Eye (tissue), 1 donor: ENCODE results near the gene FHOD3.

Source experiments
- DNase-seq: peaks from one replicate; pipeline ENCODE4 v3.0.0-alpha.2; 2015

The FHOD3 gene

DNA sequence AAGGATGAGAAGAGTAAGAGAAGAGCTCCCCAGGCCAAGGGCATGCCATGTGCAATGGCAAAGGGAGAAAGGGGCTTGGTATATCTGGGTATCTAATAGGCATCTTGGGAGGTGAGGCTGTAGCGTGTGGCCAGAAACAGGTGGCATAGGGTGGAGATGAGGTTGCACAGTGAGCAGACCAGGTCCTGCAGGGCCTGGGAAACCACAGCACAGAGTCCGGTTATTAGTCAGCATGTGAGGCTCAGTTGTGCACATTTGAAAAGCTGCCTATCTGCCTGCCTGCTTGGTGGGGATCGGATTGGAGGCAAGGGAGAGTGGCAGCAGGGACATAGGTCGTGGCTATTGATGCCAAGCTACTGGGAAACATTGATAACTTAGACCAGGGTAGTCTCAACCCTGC lies 340.7 kb downstream of the FHOD3 start:
- no peak for DNase-seq

DNA sequence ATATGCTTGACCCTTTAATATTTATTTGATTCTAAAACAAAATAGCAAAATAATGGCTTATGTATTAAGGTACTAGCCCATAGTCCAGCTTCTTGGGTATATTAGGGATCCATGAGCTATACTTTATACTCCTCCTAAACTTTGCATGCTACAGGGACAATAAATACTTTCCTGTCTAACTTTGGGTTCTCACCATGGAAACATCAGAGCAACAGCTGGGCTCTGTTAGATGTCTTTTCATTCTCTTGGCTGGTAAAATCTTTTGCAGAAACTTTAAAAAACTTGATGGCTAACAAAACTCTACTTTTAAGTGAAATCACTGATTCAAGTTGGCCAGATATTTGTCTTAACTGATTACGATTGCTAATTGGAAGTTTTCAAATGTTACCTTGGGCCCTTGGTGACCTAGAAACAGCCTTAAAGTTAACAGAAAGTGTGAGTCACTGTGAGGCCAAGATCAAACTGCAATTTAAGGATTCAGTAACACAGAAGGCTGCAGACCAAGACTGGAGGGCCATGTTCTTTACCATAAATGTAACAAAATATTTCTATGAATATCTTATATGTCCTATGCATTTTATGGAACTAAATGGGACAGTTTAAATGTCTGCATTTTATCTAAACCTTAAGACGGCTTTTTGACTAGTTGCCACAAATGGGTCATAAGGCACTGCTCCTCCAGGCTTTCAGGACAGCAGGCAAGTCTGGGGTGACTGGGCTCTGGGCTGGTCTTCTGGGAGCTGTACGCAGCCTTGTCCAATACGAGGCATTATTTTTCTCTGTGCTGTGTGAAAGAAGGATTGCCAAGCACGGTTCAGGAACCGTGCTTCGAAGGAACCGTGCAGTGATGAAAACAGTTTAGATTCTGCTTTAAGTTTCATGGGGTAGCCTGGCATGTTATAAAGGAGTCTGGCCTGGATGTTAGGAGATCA lies 342.8 kb downstream of the FHOD3 start:
- DNase-seq = no peak

DNA sequence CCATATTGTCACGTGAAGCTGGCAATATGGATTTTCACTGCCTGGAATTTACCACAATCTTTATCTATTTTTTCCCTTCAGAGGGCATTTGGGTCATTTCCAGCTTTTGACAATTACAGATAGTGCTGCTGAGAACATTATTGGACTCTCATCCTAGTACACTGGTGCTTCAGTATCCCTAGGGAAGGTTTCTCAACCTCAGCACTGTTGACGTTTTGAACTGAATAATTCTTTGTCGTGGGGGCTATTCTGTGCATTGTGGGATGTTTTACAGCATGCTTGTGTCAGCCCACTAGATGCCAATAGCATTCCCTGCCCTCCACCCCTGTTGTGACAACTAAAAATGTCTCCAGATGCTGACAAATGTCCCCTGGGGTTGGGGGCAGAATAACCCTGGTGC lies 345.5 kb downstream of the FHOD3 start:
- peak; percentile 28 for DNase-seq

DNA sequence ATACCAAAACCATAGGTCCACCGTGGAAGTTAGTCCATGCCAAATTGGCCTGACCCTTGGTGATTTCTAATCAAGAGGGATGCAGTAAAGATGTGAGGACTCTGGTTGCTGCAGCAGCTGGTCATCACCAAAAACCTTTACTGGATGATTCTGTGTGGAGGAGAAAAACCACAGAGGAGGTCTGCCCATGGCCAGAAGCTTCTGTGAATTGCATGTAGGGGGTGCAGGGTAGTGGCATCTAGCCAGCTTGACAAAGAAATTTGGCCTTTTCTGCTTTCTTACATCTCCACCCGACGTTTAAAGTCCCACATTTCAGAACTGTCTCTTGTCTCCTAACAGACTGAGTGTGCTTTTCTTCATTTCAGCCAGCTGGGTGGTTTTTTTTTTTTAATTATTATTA lies 351.3 kb downstream of the FHOD3 start:
- DNase-seq = no peak

DNA sequence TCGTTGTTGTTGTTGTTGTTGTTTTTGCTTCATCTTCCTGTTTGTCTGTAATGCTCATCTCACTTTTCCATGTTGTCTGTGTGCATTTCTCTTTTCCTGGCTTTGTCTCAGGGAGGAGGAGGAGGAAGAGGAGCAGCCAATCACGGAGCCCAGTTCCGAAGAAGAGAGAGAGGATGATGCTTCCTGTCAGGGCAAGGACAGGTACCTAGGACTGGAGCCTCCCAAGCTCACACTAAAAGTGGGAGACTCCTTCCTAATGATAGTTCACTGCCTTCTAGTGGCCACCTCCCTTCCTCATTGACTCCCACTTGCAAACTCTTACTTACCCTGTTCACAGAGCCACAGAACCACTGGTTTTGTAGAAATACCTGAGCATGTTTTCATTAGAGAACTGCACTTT lies 351.7 kb downstream of the FHOD3 start:
- DNase-seq = no peak

DNA sequence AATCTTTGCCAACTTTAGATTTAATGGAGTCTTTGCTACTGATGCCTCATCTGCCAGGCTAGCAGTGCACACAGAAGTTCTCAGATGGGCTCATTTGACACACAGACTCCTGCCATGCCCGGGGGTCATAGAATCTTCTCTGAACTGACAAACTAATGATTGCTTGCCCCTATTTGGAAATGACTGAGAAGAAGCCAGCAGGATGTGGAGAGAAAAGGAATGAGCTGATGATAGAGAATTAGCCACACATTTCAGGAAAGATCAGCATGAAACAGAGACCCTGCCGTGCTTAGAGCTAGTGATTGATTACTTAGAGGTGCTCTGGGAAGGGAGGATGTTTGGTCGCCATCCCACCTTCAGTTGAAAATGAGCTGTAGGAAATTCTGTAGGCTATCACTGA lies 352.8 kb downstream of the FHOD3 start:
- DNase-seq = no peak

DNA sequence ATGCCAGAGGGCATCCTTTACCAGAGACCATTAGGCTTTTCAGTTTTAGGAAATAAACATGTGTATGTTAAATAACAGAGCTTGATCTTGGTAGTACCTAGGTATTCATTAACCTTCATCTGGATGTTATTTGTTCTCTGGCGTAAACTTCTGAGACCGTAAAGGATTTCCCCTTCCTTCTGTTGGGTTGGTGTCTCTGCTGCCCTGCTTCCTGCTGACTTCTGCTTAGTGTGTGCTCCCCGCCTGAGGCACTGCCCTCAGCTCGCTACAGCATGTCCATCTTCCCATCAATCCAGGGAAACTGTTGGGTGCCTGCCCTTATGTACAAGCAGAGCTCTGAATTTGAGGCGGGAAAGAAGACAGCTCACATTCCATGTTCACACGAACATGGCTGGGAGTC lies 353.4 kb downstream of the FHOD3 start:
- DNase-seq = no peak

DNA sequence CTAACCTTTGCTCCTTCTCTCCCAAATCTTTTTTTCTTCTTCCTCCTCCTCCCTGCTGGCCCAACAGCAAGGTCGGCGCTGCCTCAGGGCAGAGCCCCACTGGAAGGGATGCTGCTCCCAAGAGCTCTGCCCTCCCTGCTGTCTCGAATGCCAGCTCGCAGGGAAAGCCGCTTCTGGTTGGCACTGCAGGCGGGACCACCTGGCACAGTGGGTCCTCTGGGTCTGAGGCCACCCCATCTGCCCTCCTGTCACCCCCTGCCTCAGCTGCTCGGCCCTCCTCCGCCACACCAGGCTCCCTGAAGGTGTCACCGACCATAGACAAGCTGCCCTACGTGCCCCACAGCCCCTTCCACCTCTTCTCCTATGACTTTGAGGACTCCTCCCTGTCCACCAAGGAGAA lies 355.0 kb downstream of the FHOD3 start:
- no peak for DNase-seq

DNA sequence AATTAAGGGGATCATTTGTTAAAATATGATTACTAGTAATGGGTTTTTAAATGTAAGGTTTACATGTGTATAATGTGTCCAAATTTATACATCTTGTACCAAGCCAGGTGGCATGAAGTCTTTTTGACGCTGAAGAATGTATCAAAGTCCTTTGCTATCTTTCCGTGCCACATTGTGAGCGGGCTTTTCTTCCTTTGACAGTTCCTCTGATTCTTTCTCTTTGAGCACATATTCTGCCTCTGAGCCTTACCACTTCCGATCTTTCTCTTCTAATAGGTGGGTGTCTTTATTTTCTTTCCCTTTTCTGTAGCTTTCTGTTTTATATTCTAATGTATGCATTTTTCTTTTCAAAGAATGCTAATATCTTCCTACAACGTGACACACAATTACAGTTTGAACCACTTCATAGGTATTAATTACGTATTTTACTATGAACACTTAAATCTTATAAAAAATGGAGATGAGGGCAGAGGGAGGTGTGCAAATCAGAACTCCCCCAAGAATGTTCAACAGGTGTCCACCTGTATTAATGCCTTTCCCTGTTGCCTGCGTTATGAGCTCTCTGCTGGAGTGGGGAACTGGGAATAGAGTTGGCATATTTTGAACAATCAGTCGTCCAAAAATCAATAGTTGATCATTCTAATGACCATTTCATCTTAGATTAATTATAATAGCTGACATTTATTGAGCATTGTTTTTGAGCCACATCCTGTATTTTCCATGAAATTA lies 355.8 kb downstream of the FHOD3 start:
- DNase-seq = no peak

DNA sequence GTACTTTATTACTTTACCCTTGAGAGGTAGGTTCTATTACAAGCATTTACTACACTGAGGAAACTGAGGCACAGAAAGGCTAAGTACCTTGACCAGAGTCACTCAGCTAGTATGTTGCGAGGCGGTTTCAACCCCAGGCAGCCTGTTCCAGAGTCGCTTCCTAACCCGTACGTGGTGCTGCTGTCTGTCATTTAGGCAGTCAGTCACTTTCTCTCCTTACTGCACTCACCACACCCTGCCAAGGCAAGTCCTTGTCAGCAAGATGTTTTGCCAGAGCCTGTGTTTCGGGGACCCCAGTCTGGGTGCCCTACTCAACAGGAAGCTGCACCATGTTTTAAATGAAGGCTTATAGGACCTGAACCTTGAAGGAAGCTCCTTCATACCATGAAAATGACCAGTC lies 356.4 kb downstream of the FHOD3 start:
- DNase-seq = no peak

DNA sequence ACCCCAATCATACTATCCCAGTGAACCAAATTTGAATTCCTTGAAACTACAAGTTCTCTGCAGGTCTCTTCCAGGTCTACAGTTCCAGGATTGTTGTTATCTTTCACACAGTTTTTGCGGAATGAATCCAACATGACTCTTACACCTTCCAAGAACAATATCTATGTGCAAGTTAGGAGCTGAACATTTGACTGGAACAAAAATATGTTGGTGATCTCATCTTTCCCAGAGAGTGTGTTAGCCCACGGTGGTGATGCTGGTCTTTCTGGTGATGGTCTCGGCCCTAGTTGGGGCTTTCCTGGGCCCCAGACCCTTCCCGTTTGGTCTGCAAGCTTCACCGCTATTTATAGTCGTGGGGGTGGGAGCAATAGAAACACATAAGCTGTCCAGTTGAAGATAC lies 357.6 kb downstream of the FHOD3 start:
- DNase-seq = no peak

DNA sequence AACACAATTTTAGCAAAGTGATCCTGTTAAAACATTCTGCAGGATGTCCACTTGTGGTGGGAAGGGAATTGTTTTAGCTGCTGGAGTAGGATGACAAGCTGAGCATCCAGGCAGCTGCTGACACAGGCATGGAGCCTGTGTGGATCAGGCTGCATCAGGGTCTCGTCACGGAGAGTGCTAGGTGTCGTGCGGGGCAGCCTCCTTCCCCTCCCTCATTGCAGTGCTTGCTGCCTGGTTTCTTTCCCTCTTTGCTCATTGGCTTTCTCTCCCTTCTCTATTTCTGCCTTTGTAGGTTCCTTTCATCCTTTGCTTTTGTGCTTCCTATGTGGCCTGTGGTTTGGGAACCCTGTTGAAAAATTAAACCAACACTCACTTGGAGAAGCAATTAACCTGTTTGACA lies 358.4 kb downstream of the FHOD3 start:
- DNase-seq = no peak

DNA sequence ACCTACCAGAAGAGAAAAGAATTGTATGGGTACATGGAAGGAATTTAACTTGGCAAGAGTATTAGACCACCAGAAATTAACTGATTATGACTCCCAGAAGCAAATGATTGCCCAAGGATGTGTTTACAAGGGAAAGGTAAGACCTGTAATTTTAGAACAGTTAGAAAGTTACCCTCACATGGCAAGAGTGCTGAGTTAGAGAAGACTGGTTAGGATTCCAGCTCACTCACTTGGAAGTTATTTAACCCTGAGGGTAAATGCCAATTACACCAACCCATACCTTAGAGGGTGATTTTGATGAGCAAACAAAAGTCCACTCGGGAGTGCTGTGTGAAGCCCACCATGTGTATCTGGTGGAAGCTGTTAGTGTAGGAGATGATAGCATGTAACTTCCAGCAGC lies 361.1 kb downstream of the FHOD3 start:
- no peak for DNase-seq

DNA sequence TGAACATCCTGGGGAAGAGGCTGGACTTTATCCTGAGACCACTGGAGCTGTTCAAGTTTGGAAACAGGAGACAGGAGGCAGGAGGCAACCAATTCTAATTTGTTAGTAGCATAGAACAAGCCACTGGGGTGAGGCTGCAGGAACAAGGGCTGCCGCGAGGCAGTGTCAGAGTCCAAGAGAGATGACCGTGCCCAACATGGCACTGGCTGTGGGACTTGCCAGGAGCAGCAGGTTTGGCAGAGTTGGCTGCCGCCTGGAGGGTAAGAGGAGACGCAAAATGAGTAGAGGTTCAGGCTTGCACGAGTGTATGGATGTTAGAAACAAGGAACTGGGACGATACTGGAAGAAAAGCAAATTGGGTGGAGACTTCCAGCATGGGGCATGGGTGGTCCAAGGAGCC lies 362.8 kb downstream of the FHOD3 start:
- no peak for DNase-seq

DNA sequence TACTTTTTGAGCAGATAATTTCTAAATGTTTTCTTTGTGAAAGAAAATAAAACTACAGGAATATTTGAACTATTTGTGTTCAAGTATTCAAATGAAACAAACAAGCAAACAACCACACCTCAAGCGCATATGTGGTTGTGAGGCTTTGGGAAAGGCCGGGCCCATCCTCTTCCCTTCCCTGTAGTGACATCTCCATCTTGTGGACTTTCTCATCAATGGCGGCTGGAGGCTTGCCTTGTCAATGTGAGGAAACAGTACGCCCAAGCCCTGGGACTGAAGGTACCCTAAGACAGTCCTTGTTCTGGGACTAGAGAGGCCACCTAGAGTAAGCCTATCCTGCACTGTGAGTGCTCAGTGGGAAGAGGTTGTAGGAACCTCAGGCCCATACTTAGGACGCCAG lies 364.5 kb downstream of the FHOD3 start:
- no peak for DNase-seq

DNA sequence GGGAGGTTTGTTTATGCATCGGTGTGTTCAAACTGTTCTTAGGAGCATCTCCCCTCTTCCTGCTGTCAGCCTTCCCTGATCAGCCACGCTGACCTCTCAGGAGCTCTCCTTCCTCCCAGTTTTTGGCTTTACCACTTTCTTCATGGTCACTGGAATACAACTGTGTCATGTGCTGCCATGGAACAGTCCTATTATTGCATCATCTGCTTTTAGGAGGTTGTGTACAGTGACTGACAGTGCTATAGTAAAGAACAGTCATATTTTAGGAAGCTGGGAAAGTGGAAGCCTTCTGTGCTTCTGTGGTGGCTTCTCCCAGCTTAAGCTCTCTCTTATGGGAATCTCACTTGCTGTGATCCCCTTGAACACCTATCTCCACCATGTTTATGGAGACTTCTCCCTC lies 365.8 kb downstream of the FHOD3 start:
- DNase-seq = no peak

DNA sequence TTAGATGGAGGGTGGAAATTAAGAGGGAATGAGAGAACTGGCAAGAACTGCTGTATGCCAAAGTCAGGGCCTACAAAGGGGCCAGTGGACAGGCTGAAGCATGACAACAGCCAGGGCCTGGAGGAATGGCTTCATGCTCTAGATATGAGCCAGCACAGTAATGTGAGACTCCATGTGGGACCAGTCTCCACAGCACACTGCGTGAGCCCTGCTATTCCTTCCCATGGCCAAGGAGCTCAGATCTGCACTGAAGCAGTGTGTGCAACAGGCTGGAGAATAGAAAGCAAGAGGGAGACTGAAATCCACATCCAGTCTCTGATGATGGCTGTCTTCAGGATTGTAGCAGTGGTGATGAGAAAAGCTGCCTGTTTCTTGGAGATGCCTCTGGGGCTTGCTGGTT lies 368.4 kb downstream of the FHOD3 start:
- DNase-seq = no peak

DNA sequence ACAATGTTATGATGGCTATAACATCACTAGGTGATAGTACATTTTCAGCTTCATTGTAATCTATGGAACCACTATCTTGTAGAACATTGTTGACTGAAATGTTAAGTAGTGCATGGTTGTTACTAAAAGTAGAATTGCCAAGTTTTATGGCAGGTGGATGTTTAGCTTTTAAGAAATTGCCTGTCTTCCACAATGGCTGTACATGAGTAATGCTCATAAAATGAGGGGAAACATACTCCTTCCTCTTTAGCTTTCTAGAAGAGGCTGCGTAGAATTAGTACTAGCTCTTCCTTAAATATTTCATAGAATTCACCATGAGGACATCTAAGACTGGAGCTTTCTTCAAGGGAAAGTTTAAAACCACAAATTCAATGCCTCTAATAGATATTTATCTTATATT lies 370.3 kb downstream of the FHOD3 start:
- no peak for DNase-seq

DNA sequence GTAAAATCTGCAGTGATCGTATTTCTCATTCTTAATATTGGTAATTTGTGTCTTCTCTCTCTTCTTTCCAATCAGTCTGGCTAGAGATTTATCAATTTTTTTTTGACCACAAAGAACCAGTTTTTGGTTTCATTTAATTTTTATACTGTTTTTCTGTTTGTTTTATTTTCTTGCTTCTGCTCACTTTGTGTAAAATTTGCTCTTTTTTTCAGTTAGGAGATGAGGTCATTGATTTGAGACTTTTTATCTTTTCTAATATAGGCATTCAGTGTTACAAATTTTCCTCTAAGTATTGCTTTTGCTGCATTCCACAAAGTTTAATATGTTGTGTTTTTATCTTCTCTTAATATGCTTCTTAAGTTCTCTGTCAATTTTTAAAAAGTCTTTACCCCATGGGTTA lies 370.8 kb downstream of the FHOD3 start:
- DNase-seq = no peak

DNA sequence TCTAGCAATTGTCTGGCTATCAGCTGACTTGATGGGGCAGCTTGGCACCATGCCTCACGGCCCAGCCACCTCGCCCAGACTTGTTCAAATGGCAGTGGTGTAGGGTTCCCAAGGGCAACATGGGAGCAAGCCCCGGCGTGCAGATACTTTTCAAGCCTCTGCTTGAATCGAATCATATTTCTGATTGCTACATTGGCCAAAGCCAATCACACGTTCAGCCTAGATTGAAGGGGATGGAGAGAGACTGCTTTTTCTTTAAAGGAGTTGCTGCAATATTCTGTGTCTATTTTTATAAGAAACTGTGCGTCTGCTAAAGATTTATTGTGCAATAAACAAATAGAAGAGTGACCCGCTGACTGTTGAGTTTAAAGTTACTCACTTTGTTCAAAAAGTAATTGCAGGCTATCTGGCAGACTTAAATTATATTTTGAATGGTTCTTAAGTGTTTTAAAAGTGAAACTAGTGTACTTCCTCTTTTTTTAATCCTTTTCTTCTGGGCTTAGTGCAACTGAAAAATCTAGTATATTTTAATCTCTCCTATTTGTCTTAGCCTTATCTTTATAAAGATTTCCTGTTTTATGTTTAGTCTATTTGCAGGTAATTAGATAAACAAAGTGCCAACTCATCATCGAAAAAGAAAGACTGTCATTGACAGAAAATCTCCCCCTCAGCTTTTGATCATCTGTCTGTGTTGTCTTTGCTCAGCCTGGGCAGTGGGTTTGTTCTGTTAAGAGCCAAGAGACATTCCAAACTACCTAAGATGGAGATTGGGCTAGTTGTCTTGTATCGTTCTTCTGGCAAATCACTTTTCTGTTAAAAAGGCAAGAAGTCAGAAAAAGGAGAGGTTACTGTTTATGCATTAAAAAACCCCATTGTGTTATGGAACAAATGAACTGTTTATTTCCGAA lies 375.2 kb downstream of the FHOD3 start:
- peak; percentile 23 for DNase-seq

DNA sequence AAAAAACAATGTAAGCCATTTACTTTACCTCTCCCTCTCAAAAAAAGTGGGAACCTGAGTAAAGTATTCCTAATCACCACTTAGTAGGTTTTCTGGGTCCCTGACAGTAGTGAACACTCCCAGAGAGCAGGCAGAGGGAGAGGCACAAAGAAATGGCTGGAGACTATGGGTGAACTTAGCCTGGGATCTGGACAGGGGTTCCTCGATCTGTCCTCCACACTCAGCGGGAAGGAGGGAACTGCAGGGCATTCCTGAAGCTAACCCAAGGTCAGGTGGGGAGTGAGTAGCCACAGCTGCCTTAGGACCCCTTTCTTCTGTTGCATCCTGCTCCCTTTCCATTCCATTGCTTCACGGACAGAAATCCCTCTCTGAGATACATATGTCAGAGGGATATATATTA lies 375.9 kb downstream of the FHOD3 start:
- no peak for DNase-seq

DNA sequence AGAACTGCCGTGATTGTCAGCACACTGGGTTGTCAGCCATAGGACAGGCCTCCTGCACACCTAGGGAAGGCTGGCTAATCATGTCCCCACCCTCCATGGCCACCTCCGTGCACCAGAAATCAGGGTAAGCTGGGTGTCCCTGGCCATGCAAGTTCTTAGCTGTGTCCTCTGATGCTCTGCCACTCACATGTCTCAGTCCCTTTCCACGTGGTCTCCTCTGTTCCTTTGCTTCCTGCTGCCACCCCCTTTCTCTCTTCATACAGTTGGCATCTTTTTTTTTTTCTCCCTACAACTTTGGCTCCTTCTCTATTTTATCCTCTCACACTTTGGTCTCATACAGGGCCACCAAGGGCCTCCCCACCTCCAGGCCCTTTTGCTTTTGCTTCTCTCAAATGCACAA lies 377.6 kb downstream of the FHOD3 start:
- no peak for DNase-seq

DNA sequence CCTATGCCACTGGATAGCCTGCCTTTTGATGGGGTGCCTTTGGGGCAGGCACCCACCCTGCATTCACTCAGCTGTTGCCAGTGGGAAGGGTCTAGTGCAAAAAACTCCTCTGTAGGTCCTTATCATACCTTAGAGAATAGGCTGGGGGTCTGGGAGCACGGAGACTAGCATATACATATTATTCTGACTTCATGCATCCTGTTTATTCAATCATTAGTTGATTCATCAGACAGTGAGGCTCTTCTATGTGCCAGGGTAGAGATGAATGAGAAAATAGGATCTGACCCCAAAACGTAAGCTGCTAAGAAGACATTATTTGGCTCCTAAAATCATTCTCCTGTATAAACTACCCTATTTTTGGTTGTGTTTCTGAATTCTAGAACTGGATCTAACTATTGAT lies 378.0 kb downstream of the FHOD3 start:
- no peak for DNase-seq
